B cell (primary cell): ENCODE measurements around the gene MCM7. TPM values are rescaled to one million over a fixed set of nuclear protein-coding genes. Genes with fewer than 3 reads are reported as not detected.
A peak's percentile ranks its signal among the peaks of the same experiment; 100 is the strongest.

ENCODE experiments used
- ATAC-seq: fragments of 200-7000 bp; cut with Tn5 transposase; one replicate; pipeline ENCODE4 v1.10.0; 2021; ENCODE audit warnings: low read depth, mild to moderate bottlenecking, moderate number of reproducible peaks, moderate library complexity
- CTCF ChIA-PET: fragments of 350-600 bp; sonication (Branson Sonifier 250); formaldehyde crosslinking; loops from one replicate; lab custom pipeline; 2021; ENCODE audit warnings: antibody characterized with exemption, inconsistent platforms; lab: Charles Lee
- POLR2A ChIA-PET: fragments of 350-600 bp; sonication (Branson Sonifier 250); formaldehyde crosslinking; loops from one replicate; lab custom pipeline; 2021; ENCODE audit warnings: antibody characterized with exemption; lab: Charles Lee
- DNase-seq: peaks from one replicate; pipeline ENCODE4 v3.0.0; 2013
- H2AFZ ChIP-seq: 2 replicates; pipeline ENCODE4 v1.6.1; 2012; ENCODE audit warnings: mild to moderate bottlenecking, low read depth, low read length; ENCODE audit not compliant: insufficient read depth, poor library complexity, severe bottlenecking
- H3K27ac ChIP-seq, 2 donors: 1 replicate in 1 of 2; 2 replicates in 1 of 2; pipeline ENCODE4 v1.5.1; 2012 to 2013; ENCODE audit warnings: low read length in 2 of 2, mild to moderate bottlenecking in 2 of 2, moderate library complexity in 1 of 2
- H3K27me3 ChIP-seq, 4 experiments: fragments of 200-600 bp in 1 of 4; sonication (generic) in 1 of 4; replicated peaks in 1 of 4; 1 replicate in 2 of 4; 2 replicates in 2 of 4; pipeline versions ENCODE4 v1.6.1 to v1.7.0; 2013 to 2016; ENCODE audit warnings: low read length in 3 of 4, mild to moderate bottlenecking in 2 of 4, mixed read lengths in 1 of 4, moderate library complexity in 1 of 4; ENCODE audit not compliant: insufficient read depth in 4 of 4, control insufficient read depth in 3 of 4; ENCODE audit errors: control extremely low read depth in 1 of 4
- H3K36me3 ChIP-seq, 2 experiments: replicated peaks in 1 of 2; 1 replicate in 1 of 2; 2 replicates in 1 of 2; pipeline versions ENCODE4 v1.6.1 to v1.7.1; 2013; ENCODE audit warnings: low read length in 1 of 2; ENCODE audit not compliant: insufficient read depth in 2 of 2, control insufficient read depth in 1 of 2; ENCODE audit errors: control extremely low read depth in 1 of 2, extremely low read depth in 1 of 2
- H3K4me1 ChIP-seq, 2 donors: fragments of 200-600 bp in 1 of 2; sonication (generic) in 1 of 2; 1 replicate in 1 of 2; 2 replicates in 1 of 2; pipeline versions ENCODE4 v1.5.1 to v1.6.1; 2013 to 2017; ENCODE audit warnings: low read length in 2 of 2; ENCODE audit not compliant: control insufficient read depth in 2 of 2, insufficient read depth in 2 of 2
- H3K4me2 ChIP-seq: replicated peaks from 2 replicates; pipeline ENCODE3; 2012; ENCODE audit warnings: mild to moderate bottlenecking, low read depth, low read length; ENCODE audit not compliant: poor library complexity, severe bottlenecking
- H3K4me3 ChIP-seq, 5 experiments: fragments of 200-600 bp in 1 of 5; sonication (generic) in 1 of 5; 1 replicate in 3 of 5; 2 replicates in 2 of 5; pipeline versions ENCODE4 v1.5.1 to v1.7.0; 2011 to 2016; ENCODE audit warnings: low read length in 4 of 5, mild to moderate bottlenecking in 4 of 5, low read depth in 2 of 5, control low read depth in 1 of 5, moderate library complexity in 1 of 5; ENCODE audit not compliant: insufficient read depth in 1 of 5; ENCODE audit errors: control extremely low read depth in 1 of 5, extremely low read depth in 1 of 5
- H3K79me2 ChIP-seq: fragments of 200-600 bp; sonication (generic); one replicate; pipeline ENCODE4 v1.6.0; 2016; ENCODE audit warnings: low read length; ENCODE audit not compliant: control insufficient read depth, insufficient read depth
- H3K9ac ChIP-seq: fragments of 200-600 bp; sonication (generic); 2 replicates; pipeline ENCODE4 v1.6.1; 2017; ENCODE audit warnings: mild to moderate bottlenecking, low read length, moderate library complexity
- H3K9me3 ChIP-seq, 3 donors: one replicate each; pipeline versions ENCODE4 v1.6.1 to v1.7.1; 2013; ENCODE audit warnings: low read length in 2 of 3; ENCODE audit not compliant: control insufficient read depth in 2 of 3, insufficient read depth in 1 of 3; ENCODE audit errors: control extremely low read depth in 1 of 3
- H4K20me1 ChIP-seq: 2 replicates; pipeline ENCODE4 v1.6.0; 2012; ENCODE audit warnings: mild to moderate bottlenecking, low read length; ENCODE audit not compliant: insufficient read depth, control insufficient read depth, poor library complexity, severe bottlenecking
- H3K27ac Mint-ChIP-seq: one replicate; pipeline ENCODE4 v1.8.0; 2021; ENCODE audit warnings: mixed read lengths
- H3K27me3 Mint-ChIP-seq: one replicate; pipeline ENCODE4 v1.8.0; 2021; ENCODE audit warnings: mixed read lengths
- H3K4me1 Mint-ChIP-seq: one replicate; pipeline ENCODE4 v1.8.0; 2021; ENCODE audit warnings: mixed read lengths
- H3K4me3 Mint-ChIP-seq: one replicate; pipeline ENCODE4 v1.8.0; 2021; ENCODE audit warnings: mixed read lengths
- H3K9me3 Mint-ChIP-seq: one replicate; pipeline ENCODE4 v1.8.0; 2022; ENCODE audit warnings: mixed read lengths; ENCODE audit not compliant: insufficient read depth
- CTCF ChIP-seq: fragments of 200-600 bp; IDR thresholded peaks from one replicate; pipeline ENCODE4 v1.8.0; 2022; ENCODE audit warnings: antibody characterized with exemption, mild to moderate bottlenecking
- EZH2 ChIP-seq: IDR thresholded peaks from 2 replicates; pipeline ENCODE4 v1.6.1; 2012; ENCODE audit warnings: borderline replicate concordance, low read depth, mild to moderate bottlenecking, moderate library complexity, low read length; ENCODE audit not compliant: insufficient read depth, poor library complexity, severe bottlenecking
- WGBS: methylation state at CpG from one replicate; pipeline ENCODE4 v1.1.5; 2013; ENCODE audit warnings: missing lambda C conversion rate; ENCODE audit not compliant: insufficient coverage; 5-methylcytosine and 5-hydroxymethylcytosine counted together
- intact Hi-C: fragments of 100-400 bp; cut with micrococcal nuclease; formaldehyde crosslinking; loops from one replicate; pipeline ENCODE4 v1.10.0; 2022
- polyA plus RNA-seq: library from polyadenylated mRNA; depleted of rRNA; stranded (reverse); fragments of >200 nt; gene quantifications from 2 replicates; pipeline ENCODE4 v1.2.3, GENCODE V29; 2012
- total RNA-seq, 2 donors: library from RNA; stranded (reverse); fragments of 120-200 nt in 1 of 2; gene quantifications; 1 replicate in 1 of 2; 2 replicates in 1 of 2; pipeline versions ENCODE4 v1.2.3 to v1.2.4, GENCODE V29; 2013 to 2022

The MCM7 gene
- total and polyA plus RNA-seq, 2 donors (not counting 1 experiment from before 2014, with no cell fraction given), result 154 to 171 TPM

- H3K9ac ChIP-seq, result no peak overlapping the region
- H3K79me2 ChIP-seq, result peaks cover 23% of the 10 kb centered on the region
- no peaks in the 10 kb centered on the region for H3K9me3 ChIP-seq
- H3K27ac Mint-ChIP-seq, result peak overlapping the region; percentile 46
- H3K27me3 ChIP-seq, result no peaks in the 10 kb centered on the region
- peak overlapping the region; percentile 1 for H3K4me2 ChIP-seq
- no peak for DNase-seq
- peaks cover 46% of the 10 kb centered on the region for H3K4me1 Mint-ChIP-seq
- no peak overlapping the region for H2AFZ ChIP-seq
- no peak for ATAC-seq
- no peaks in the 10 kb centered on the region for H4K20me1 ChIP-seq
- POLR2A ChIA-PET, result interaction anchor here (0.6 to 2.6 kb wide), 6 partner anchors 23 to 490 kb away, joined by 3 to 37 read pairs (median 4); partner anchors contain the start of genes AP4M1, MCM7 and ZCWPW1
- H3K27me3 Mint-ChIP-seq, result no peaks in the 10 kb centered on the region
- CTCF ChIA-PET, result interaction anchor here (0.6 to 2.9 kb wide), 7 partner anchors 8 to 773 kb away, joined by 3 to 25 read pairs (median 5); partner anchors contain the start of genes AP4M1 and MCM7
- H3K27ac ChIP-seq, result peak overlapping the region in 1 of 2 donors; percentile 19
- intact Hi-C loops, result no loop called here
- WGBS, result 58% methylated on average over 2 of the region's 4 CpGs
- no peaks in the 10 kb centered on the region for H3K9me3 Mint-ChIP-seq
- H3K4me3 ChIP-seq, result no peak overlapping the region
- TF ChIP-seq CTCF (no peak), EZH2 (no peak)
- peaks cover 29 to 42% of the 10 kb centered on the region in 2 donors for H3K4me1 ChIP-seq
- no peaks in the 10 kb centered on the region for H3K36me3 ChIP-seq
- H3K4me3 Mint-ChIP-seq, result peak overlapping the region; percentile 32
These were observed 23.4 kb upstream of the MCM7 start for GRCh38 chr7:100124301-100125230.
